Immature natural killer cell (primary cell): ENCODE measurements around the gene ZNF354C. TPM values are rescaled to one million over a fixed set of nuclear protein-coding genes. Genes with fewer than 3 reads are reported as not detected.
A peak's percentile ranks its signal among the peaks of the same experiment; 100 is the strongest.

ENCODE experiments used
- DNase-seq, 3 donors: peaks; one replicate each; pipeline ENCODE4 v3.0.0; 2022; ENCODE audit warnings: mixed read lengths in 1 of 3
- H3K27ac Mint-ChIP-seq, 6 donors: one replicate each; pipeline ENCODE4 v1.8.0; 2020; ENCODE audit warnings: mixed read lengths in 6 of 6, mild to moderate bottlenecking in 5 of 6, inconsistent platforms in 4 of 6, moderate library complexity in 3 of 6
- H3K27me3 Mint-ChIP-seq, 3 donors: one replicate each; pipeline ENCODE4 v1.8.0; 2020 to 2021; ENCODE audit warnings: low read depth in 3 of 3, mild to moderate bottlenecking in 3 of 3, mixed read lengths in 3 of 3, moderate library complexity in 3 of 3, inconsistent platforms in 1 of 3
- H3K36me3 Mint-ChIP-seq, 3 donors: one replicate each; pipeline ENCODE4 v1.8.0; 2020; ENCODE audit warnings: mixed read lengths in 3 of 3, inconsistent platforms in 2 of 3, mild to moderate bottlenecking in 2 of 3
- H3K4me1 Mint-ChIP-seq, 2 donors: one replicate each; pipeline ENCODE4 v1.8.0; 2020; ENCODE audit warnings: inconsistent platforms in 2 of 2, mild to moderate bottlenecking in 2 of 2, mixed read lengths in 2 of 2, moderate library complexity in 1 of 2
- H3K4me3 Mint-ChIP-seq, 5 donors: one replicate each; pipeline ENCODE4 v1.8.0; 2020; ENCODE audit warnings: mild to moderate bottlenecking in 5 of 5, mixed read lengths in 5 of 5, inconsistent platforms in 3 of 5, moderate library complexity in 3 of 5
- H3K9me3 Mint-ChIP-seq, 6 donors: one replicate each; pipeline ENCODE4 v1.8.0; 2020; ENCODE audit warnings: mild to moderate bottlenecking in 6 of 6, mixed read lengths in 6 of 6, inconsistent platforms in 4 of 6, moderate library complexity in 3 of 6
- polyA plus RNA-seq, 3 donors: library from polyadenylated mRNA; unstranded; fragments of 300-500 nt; fragmentation: Illumina TruSeq; gene quantifications; one replicate each; pipeline ENCODE4 v1.2.3, GENCODE V29; 2021

Gene ZNF354C
- polyA plus RNA-seq, 3 donors from 2014 or later = 0.40 to 1.2 (median 0.58) TPM

DNA sequence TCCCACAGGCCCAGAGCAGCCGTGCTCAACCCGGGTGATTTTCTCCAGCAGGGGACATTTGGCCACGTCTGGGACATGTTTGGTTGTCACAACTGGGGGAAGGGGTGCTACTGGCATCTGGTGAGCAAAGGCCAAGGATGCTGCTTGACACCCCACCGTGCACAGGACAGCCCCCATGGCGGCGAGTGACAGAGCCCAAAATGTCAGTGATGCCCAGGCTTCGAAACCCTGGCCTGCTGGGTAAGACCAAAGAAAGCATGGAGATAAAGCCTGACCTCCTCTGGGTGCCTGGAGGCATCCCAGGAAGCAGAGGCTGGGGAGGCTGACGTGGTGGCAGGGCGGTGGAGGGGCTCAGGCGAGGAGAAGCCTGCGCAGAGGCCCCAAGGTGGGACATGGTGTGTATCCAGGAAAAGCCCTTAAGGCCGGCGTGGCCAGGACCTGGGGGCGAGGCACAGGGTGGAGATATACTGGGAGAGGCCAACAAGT lies 66.4 kb downstream of the ZNF354C start:
- no peaks in the 10 kb centered on the region for H3K36me3 Mint-ChIP-seq
- no peak overlapping the region for H3K4me3 Mint-ChIP-seq
- no peak overlapping the region for H3K27ac Mint-ChIP-seq
- H3K9me3 Mint-ChIP-seq = peaks cover 0 to 5% (median 0%) of the 10 kb centered on the region in 6 donors
- DNase-seq = no peak
- no peaks in the 10 kb centered on the region for H3K4me1 Mint-ChIP-seq
- H3K27me3 Mint-ChIP-seq = no peaks in the 10 kb centered on the region

DNA sequence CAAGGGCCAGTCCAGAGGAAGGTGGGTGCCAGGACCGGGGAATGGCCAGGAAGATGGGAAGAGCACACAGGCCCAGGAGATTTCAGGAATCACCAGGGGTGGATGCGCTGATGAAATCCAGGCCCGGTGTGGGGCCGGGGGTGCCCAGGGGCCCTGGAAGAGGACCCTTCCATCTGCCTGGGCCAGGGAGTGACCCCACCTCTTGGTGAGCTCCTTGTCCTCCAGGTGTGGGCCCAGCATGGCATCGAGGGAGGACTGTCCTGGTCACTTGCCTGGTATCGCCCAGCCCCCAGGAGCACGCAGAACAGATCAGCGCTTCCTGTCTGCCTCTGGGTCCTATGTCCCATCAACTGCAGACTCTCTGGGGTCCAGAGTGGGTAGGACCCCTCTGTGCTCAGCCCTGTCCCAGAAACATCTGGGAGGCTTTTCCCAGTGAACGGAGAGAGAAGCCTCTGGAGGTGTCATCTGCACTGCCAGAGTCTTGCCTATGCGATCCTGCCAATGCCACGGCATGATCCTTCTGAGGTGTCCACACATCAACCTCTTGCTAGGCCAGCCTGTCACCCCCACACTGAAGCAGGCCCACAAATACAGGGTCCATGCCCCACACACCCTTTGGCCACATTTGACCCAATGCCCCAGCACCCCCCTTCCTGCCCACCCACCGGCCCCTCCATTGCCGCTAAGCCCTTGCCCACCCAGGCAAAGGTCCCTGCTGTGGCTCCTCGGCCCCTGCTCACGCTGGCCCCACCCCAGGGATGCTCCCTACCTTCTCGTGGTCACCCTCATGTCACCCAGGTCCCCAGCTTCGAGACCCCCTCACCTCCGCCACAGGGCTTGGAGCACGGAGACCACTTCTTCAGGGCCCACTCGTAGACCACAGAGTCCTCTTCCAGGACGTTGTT lies 67.2 kb downstream of the ZNF354C start:
- Mint-ChIP-seq H3K36me3 (no peaks in the 10 kb centered on the region), H3K4me1 (no peaks in the 10 kb centered on the region), H3K9me3 (peaks cover 0 to 5% (median 0%) of the 10 kb centered on the region in 6 donors), H3K4me3 (no peak overlapping the region), H3K27me3 (peaks cover 0 to 1% (median 0%) of the 10 kb centered on the region in 3 donors), H3K27ac (peak overlapping the region in 1 of 6 donors; percentile 46)
- DNase-seq = no peak

DNA sequence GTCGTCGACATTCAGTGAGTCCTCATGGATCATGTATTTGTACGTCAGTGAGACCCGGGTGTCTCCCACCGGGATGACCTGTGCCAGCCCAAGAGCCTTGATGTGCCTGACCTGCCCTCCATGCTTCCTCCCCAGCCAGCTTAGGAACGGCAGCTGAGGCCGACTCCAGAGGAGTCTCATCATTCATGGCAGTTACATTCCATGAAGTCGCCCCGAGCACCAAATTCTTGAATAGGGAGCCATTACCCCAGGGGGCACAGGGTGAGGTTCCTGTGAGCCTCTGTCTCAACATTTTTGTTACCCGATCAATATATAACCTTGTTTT lies 67.8 kb downstream of the ZNF354C start:
- no peak overlapping the region for H3K27ac Mint-ChIP-seq
- peaks cover 0 to 6% (median 0%) of the 10 kb centered on the region in 6 donors for H3K9me3 Mint-ChIP-seq
- no peak for DNase-seq
- peaks cover 0 to 3% (median 1%) of the 10 kb centered on the region in 3 donors for H3K27me3 Mint-ChIP-seq
- no peaks in the 10 kb centered on the region for H3K4me1 Mint-ChIP-seq
- no peaks in the 10 kb centered on the region for H3K36me3 Mint-ChIP-seq
- H3K4me3 Mint-ChIP-seq = no peak overlapping the region

DNA sequence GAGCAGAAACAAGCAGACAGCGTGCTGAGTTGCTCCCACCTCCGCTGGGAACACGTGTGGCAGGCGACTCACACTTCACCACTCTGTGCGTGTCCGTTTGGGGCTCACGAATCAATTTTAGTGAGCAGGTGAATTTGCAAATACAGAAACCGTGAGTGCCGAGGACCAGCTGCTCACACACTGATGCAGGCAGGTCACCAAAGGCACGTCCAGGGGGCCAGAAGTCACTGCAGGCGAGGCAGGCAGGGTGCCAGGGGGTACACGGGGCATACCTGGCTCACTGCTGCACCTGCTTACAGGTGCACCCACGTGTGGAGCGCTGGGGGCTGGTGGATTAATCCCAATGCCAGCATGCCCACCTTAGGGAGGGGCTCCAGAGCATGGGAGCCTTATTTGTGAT lies 68.8 kb downstream of the ZNF354C start:
- Mint-ChIP-seq H3K27ac (no peak overlapping the region), H3K4me3 (no peak overlapping the region), H3K27me3 (peaks cover 0 to 3% (median 1%) of the 10 kb centered on the region in 3 donors), H3K4me1 (no peaks in the 10 kb centered on the region), H3K36me3 (no peaks in the 10 kb centered on the region), H3K9me3 (peaks cover 0 to 6% (median 0%) of the 10 kb centered on the region in 6 donors)
- no peak for DNase-seq

DNA sequence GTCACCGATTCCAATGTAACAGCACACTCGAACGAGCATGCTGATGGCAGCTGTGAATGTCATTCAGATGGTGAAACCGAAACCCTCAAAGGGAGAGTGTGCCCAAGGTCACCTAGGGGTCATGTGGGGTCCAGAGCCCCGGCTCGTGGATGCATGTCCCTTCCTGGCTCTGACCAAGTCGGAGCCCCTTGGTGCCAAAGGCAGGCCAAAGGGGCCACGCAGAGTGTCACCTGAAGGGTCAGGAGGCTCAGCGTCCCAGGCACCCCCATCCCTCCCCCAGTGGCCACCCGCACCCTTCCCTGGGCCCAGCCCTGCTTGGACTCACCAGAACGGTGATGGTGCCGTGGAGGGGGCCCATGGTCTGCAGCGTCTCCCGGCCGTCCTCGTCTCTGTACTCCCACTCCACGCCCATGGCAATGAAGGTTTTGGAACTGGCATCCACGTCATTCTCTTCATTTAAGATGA lies 69.5 kb downstream of the ZNF354C start:
- DNase-seq = no peak
- no peak overlapping the region for H3K27ac Mint-ChIP-seq
- H3K9me3 Mint-ChIP-seq = peaks cover 0 to 6% (median 0%) of the 10 kb centered on the region in 6 donors
- no peaks in the 10 kb centered on the region for H3K4me1 Mint-ChIP-seq
- no peak overlapping the region for H3K4me3 Mint-ChIP-seq
- H3K36me3 Mint-ChIP-seq = no peaks in the 10 kb centered on the region
- H3K27me3 Mint-ChIP-seq = peaks cover 0 to 3% (median 1%) of the 10 kb centered on the region in 3 donors

DNA sequence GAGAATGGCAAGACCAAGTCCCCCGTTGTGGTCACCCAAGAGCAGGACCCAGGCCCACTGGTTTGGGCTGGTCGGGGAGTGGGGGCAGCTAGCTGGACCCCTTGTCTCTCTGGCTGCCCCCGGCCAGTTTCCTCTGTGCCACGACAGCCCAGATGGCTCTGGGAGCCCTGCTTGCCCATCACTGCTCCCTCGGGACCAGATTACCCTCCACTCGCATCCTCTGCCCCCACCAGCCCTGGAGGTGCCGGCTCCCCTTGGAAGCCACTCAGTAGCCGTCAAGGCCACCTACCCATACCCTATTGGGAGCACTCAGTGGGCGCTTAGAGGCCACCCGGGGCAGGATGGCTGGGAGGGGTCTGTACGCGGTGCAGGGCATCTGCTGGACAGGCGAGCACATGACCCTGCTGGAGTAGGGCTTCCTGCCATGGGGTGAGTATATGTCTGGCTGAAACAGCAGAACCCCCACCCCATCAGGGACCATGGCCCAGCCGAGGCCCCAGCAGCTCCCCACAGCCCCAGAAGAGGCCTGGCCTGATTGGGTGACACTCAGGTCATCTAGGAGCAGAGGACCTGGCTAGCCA lies 70.0 kb downstream of the ZNF354C start:
- no peak overlapping the region for H3K27ac Mint-ChIP-seq
- peaks cover 0 to 6% (median 0%) of the 10 kb centered on the region in 6 donors for H3K9me3 Mint-ChIP-seq
- H3K27me3 Mint-ChIP-seq = peaks cover 0 to 3% (median 1%) of the 10 kb centered on the region in 3 donors
- DNase-seq = no peak
- no peaks in the 10 kb centered on the region for H3K36me3 Mint-ChIP-seq
- H3K4me1 Mint-ChIP-seq = no peaks in the 10 kb centered on the region
- no peak overlapping the region for H3K4me3 Mint-ChIP-seq

DNA sequence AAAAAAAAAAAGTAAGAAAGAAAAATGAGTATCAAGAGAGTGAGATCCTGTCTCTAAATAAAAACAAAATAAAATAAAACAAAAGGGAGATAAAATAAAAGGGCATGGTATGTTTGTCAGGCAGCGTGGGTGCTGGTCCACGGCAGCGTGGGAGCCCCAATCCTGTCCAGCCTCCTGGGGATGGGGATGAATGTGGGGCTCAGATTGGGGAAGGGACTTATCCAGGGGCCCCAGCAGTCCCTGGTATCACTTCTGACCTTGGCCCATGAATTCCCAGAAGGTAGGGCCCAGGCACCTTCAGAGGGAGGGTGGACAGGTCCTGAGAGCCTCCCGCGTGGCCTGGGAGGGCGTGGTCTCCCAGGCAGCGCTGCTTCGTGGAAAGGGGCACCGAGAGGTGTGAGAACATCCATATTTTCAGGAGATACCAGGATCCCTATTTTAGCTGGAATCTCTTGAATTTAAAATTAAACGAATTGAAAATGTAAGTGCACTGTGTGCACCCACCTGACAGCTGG lies 71.2 kb downstream of the ZNF354C start:
- peaks cover 0 to 6% (median 0%) of the 10 kb centered on the region in 6 donors for H3K9me3 Mint-ChIP-seq
- H3K4me1 Mint-ChIP-seq = no peaks in the 10 kb centered on the region
- H3K4me3 Mint-ChIP-seq = no peak overlapping the region
- no peaks in the 10 kb centered on the region for H3K36me3 Mint-ChIP-seq
- H3K27me3 Mint-ChIP-seq = peaks cover 0 to 3% (median 1%) of the 10 kb centered on the region in 3 donors
- DNase-seq = no peak
- H3K27ac Mint-ChIP-seq = no peak overlapping the region

DNA sequence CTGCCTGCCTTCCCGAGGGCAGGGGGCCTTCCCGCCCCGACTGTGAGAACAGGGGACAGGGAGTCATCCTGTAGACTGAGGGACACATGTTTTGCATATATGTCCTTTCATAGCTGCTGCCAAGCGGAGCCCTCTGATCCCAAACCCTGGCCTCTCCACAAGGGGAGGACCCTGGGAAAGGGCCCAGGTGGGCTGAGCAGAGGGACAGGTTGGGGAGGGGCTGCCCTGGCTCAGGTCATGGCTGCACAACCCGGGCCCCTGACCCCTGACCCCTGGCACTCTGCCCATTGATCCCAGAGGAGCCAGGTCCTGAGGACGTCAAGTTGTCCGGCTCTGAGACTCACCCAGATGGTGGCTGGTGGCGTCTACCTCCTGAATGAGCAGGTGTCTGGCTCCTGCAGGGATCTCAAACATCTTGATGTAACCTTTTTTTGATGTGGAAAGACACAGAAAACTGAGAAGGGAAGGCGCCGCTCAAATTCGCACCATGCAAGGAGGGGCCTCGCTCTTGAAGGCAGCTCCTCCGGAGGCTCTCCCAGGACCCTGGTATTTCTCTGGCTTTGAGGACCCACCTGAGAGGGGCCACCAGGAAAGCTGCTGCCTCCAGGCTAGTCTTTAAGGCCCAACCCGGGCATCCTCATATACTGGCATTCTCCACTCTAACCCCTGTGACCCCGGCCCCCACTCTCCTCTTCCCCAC lies 71.9 kb downstream of the ZNF354C start:
- H3K9me3 Mint-ChIP-seq = peaks cover 0 to 6% (median 0%) of the 10 kb centered on the region in 6 donors
- no peak for DNase-seq
- H3K4me1 Mint-ChIP-seq = no peaks in the 10 kb centered on the region
- H3K36me3 Mint-ChIP-seq = no peaks in the 10 kb centered on the region
- H3K27me3 Mint-ChIP-seq = peaks cover 0 to 3% (median 1%) of the 10 kb centered on the region in 3 donors
- H3K4me3 Mint-ChIP-seq = no peak overlapping the region
- H3K27ac Mint-ChIP-seq = no peak overlapping the region

DNA sequence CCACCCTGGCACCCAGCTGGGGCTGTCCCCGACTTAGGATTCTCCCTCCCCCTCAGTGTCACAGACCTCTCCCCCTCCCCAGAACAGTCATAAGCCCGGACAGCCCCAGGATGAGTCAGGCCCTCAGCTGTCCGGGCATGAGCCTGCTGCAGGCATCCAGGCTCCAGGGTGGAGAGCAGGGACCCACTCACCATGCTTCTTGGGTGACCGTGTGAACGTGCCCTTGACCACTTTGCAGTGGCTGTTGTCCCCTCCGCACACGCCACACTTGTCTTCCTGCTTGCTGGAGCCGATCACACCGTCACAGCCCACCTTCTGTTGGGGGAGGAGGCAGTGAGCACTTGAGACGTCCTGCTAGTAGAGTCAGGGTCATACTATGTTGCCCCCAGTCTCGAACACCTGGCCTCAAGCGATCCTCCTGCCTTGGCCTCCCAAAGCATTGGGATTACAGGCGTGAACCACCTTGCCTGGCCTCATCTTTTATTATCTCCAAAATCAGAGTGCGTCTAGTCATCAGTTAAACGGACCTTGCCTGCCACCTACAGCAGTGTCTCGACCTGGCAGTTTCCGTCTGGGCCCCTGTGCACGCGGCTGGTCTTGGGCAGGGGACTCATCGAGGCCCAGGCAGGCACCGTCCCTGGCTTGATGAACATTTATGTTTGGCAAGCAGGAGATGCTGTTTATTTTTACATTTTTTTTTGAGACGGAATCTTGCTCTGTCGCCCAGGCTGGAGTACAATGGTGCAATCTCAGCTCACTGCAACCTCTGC lies 72.6 kb downstream of the ZNF354C start:
- H3K4me3 Mint-ChIP-seq = no peak overlapping the region
- no peaks in the 10 kb centered on the region for H3K36me3 Mint-ChIP-seq
- H3K4me1 Mint-ChIP-seq = no peaks in the 10 kb centered on the region
- peak overlapping the region in 1 of 6 donors; percentile 32 for H3K27ac Mint-ChIP-seq
- H3K9me3 Mint-ChIP-seq = peaks cover 0 to 5% (median 0%) of the 10 kb centered on the region in 6 donors
- H3K27me3 Mint-ChIP-seq = peaks cover 0 to 3% (median 1%) of the 10 kb centered on the region in 3 donors
- DNase-seq = no peak

Other genes with a start within 250 kb of the ZNF354C start
- gene ZNF354B, start 200.4 kb upstream of the ZNF354C start, polyA plus RNA-seq = 1 to 10 TPM; 2.2 to 5.1 (median 2.7) TPM
- under 1 TPM in 1 of 3 donors, not detected in 2; 0.43 TPM for gene ZFP2, start 164.5 kb upstream of the ZNF354C start, polyA plus RNA-seq
- gene ZNF454, start 119.2 kb upstream of the ZNF354C start, polyA plus RNA-seq = not detected
- not detected for gene GRM6, start 65.1 kb upstream of the ZNF354C start, polyA plus RNA-seq
- 1 to 10 TPM; 2.7 to 4.5 (median 3.9) TPM for gene ZNF879, start 36.6 kb upstream of the ZNF354C start, polyA plus RNA-seq